Lower leg skin (tissue), 3 donors: ENCODE measurements around the gene PRTFDC1.

ENCODE experiments used
- CTCF ChIP-seq, 3 donors: fragments of 450-650 bp; IDR thresholded peaks; one replicate each; pipeline ENCODE4 v1.5.1; 2016; ENCODE audit warnings: antibody characterized with exemption in 3 of 3, mild to moderate bottlenecking in 3 of 3, moderate library complexity in 2 of 3
- POLR2A ChIP-seq, 2 donors: fragments of 450-650 bp; IDR thresholded peaks; one replicate each; pipeline ENCODE4 v1.6.1; 2016 to 2017; ENCODE audit warnings: antibody characterized with exemption in 2 of 2, mild to moderate bottlenecking in 1 of 2, moderate library complexity in 1 of 2

GRCh38 chr10:24816868-24817396, 135.5 kb downstream of the PRTFDC1 start:
- TF ChIP-seq CTCF (IDR thresholded peaks at IDR 0.05) (no peak), POLR2A (IDR thresholded peaks at IDR 0.05) (no peak)
